ENCODE results near the gene LHPP.

Gene LHPP

DNA sequence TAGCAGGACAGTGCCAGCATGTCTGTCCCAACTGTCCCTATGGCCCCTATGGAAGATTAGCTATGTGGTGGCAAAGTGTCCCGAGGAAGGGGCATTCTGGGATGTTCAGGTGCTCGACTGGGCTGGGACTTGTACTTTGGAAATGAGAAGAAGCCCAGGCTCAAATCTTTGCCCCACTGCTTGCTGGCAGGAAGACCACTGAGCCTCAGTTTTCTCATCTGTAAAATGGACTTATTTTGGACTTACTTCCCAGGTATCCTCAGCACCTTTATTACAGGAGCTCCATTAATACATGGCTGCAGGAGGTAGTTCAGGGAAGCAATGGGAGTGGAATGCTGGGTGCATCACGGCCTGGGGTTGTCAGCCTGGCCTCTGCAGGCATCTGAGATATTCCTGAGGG is 71.2 kb downstream of the LHPP start:
- DNase-seq (ENCODE audit: low read depth, low spot score): no peak
- ChIA-PET CTCF (interaction anchor here (1.2 to 10.8 kb wide), 4 partner anchors 13 to 295 kb away, joined by 8 to 141 read pairs (median 70); no protein-coding TSS in a partner anchor), POLR2A (no interaction called here)
- TF ChIP-seq, protein P1, sequence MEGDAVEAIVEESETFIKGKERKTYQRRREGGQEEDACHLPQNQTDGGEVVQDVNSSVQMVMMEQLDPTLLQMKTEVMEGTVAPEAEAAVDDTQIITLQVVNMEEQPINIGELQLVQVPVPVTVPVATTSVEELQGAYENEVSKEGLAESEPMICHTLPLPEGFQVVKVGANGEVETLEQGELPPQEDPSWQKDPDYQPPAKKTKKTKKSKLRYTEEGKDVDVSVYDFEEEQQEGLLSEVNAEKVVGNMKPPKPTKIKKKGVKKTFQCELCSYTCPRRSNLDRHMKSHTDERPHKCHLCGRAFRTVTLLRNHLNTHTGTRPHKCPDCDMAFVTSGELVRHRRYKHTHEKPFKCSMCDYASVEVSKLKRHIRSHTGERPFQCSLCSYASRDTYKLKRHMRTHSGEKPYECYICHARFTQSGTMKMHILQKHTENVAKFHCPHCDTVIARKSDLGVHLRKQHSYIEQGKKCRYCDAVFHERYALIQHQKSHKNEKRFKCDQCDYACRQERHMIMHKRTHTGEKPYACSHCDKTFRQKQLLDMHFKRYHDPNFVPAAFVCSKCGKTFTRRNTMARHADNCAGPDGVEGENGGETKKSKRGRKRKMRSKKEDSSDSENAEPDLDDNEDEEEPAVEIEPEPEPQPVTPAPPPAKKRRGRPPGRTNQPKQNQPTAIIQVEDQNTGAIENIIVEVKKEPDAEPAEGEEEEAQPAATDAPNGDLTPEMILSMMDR (IDR thresholded peaks at IDR 0.05; ENCODE audit: insufficient read depth, low read length, missing control alignments): no peak
- H3K4me3 ChIP-seq (ENCODE audit: low read depth, low read length): no peak overlapping the region

DNA sequence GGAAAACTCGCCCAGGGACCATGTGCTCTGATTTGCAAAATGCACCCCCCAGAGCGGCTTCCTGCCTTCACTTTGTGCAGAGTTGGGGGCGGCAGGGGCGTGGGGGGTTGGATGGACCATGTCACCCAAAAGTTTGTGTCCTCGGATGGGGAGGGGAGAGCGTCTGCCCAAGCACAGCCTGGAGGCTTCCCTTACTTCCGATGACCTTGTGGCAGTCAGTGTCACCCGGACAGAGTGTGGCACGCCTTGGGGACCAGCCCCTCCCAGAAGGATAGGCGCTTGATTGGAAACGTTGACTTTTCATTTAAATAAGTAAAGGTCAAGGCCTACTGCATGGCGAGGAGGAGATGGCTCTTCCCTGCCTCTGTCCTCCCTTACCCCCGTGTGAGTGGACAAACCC is 71.6 kb downstream of the LHPP start:
- CTCF ChIA-PET: interaction anchor here (1.2 to 10.8 kb wide), 4 partner anchors 13 to 295 kb away, joined by 8 to 141 read pairs (median 87); partner anchors contain the start of gene FAM53B
- TF ChIP-seq, protein P1 (IDR thresholded peaks at IDR 0.05; ENCODE audit: insufficient read depth, low read length, missing control alignments): no peak
- POLR2A ChIA-PET: no interaction called here
- DNase-seq (ENCODE audit: low read depth, low spot score): no peak
- no peak overlapping the region for H3K4me3 ChIP-seq (ENCODE audit: low read depth, low read length)

- CTCF ChIA-PET: interaction anchor here (2.1 to 9.2 kb wide), 4 partner anchors 10 to 213 kb away, joined by 8 to 133 read pairs (median 44); partner anchors contain the start of gene FAM53B
Measured at GRCh38 chr10:124534231-124534798, 72.7 kb downstream of the LHPP start.

GRCh38 chr10:124534826-124535601 is 73.4 kb downstream of the LHPP start:
- DNase-seq (ENCODE audit: low read depth, low spot score): no peak
- TF ChIP-seq, protein P1 (IDR thresholded peaks at IDR 0.05; ENCODE audit: insufficient read depth, low read length, missing control alignments): no peak
- H3K4me3 ChIP-seq (ENCODE audit: low read depth, low read length): no peak overlapping the region
- CTCF ChIA-PET: interaction anchor here (0.7 to 9.2 kb wide), 7 partner anchors 8 to 1165 kb away, joined by 3 to 133 read pairs (median 8); partner anchors contain the start of gene FAM53B
- POLR2A ChIA-PET: no interaction called here

More at GRCh38 chr10:124534231-124534798, 72.7 kb downstream of the LHPP start:
- TF ChIP-seq, protein P1 (IDR thresholded peaks at IDR 0.05; ENCODE audit: insufficient read depth, low read length, missing control alignments): no peak
- POLR2A ChIA-PET: no interaction called here
- no peak for DNase-seq (ENCODE audit: low read depth, low spot score)
- no peak overlapping the region for H3K4me3 ChIP-seq (ENCODE audit: low read depth, low read length)

- no peak for DNase-seq (ENCODE audit: low read depth, low spot score)
- TF ChIP-seq, protein P1 (IDR thresholded peaks at IDR 0.05; ENCODE audit: insufficient read depth, low read length, missing control alignments): no peak
- ChIA-PET CTCF (interaction anchor here (0.6 to 9.2 kb wide), 9 partner anchors 9 to 1164 kb away, joined by 3 to 133 read pairs (median 5); partner anchors contain the start of gene FAM53B), POLR2A (no interaction called here)
- H3K4me3 ChIP-seq (ENCODE audit: low read depth, low read length): no peak overlapping the region
Measured at GRCh38 chr10:124535731-124536495, 74.3 kb downstream of the LHPP start.
